ENCODE data around the gene KIF7. TPM values are rescaled to one million over a fixed set of nuclear protein-coding genes. Genes with fewer than 3 reads are reported as not detected.

The KIF7 gene
- total and polyA plus RNA-seq, 2 of the 4 experiments (the other 2 are of a cell fraction) = 5.0 to 9.0 TPM

GRCh38 chr15:89648106-89649012 lies 6.9 kb downstream of the KIF7 start:
- Histone ChIP-seq H2BK20ac (ENCODE audit: low read depth, low read length) (no peak overlapping the region), H3K56ac (ENCODE audit: extremely low read depth, insufficient read depth, low read length) (no peak overlapping the region), H2BK5ac (ENCODE audit: low read depth, low read length, poor library complexity, severe bottlenecking) (no peak overlapping the region), H2AK9ac (replicated peaks; ENCODE audit: low read depth, low read length, poor library complexity) (no peak overlapping the region), H3K4me2 (ENCODE audit: low read depth, low read length) (no peak overlapping the region), H4K91ac (ENCODE audit: insufficient read depth, low read depth, low read length) (no peak overlapping the region), H3K9me1 (ENCODE audit: insufficient read depth, low read length) (peaks cover 3% of the 10 kb centered on the region; the same call in 1 of the 2 replicates), H4K20me1 (ENCODE audit: insufficient read depth, low read length) (peaks cover 15% of the 10 kb centered on the region), H3K4me1 (ENCODE audit: control insufficient read depth, insufficient read depth, low read length) (peaks cover 2% of the 10 kb centered on the region; the same call in 1 of the 2 replicates), H3K18ac (ENCODE audit: low read depth, low read length) (no peak overlapping the region), H2AFZ (replicated peaks; ENCODE audit: low read length, poor library complexity) (peak overlapping the region; percentile 2), H3K4ac (ENCODE audit: low read depth, low read length) (no peak overlapping the region), H3K9me3 (ENCODE audit: control insufficient read depth, insufficient read depth, low read length) (no peaks in the 10 kb centered on the region), H3K14ac (replicated peaks; ENCODE audit: low read depth, low read length) (no peak overlapping the region), H3K27me3 (ENCODE audit: control insufficient read depth, insufficient read depth, low read length) (no peaks in the 10 kb centered on the region), H3K36me3 (ENCODE audit: control insufficient read depth, insufficient read depth, low read length) (peaks cover 29% of the 10 kb centered on the region), H3K79me1 (ENCODE audit: low read depth in 1 of 2, low read length in 2 of 2) (peaks cover 11 to 33% of the 10 kb centered on the region in 2 experiments), H2AK5ac (ENCODE audit: low read depth, low read length) (no peak overlapping the region), H4K5ac (ENCODE audit: low read depth, low read length) (no peak overlapping the region), H2BK15ac (ENCODE audit: low read depth, low read length) (no peak overlapping the region), H3K23ac (ENCODE audit: low read depth, low read length) (no peak overlapping the region), H4K8ac (ENCODE audit: low read depth in 2 of 2, low read length in 2 of 2) (no peak overlapping the region), H3K4me3 (ENCODE audit: insufficient read depth, low read depth, low read length) (no peak overlapping the region), H3K27ac (ENCODE audit: insufficient read depth, low read length) (no peak overlapping the region), H3K9ac (ENCODE audit: low read depth, low read length) (no peak overlapping the region), H2BK120ac (ENCODE audit: low read depth, low read length) (no peak overlapping the region)
- no TSS peak for BruUV-seq (replicated peaks)
- dilution Hi-C loops (cut with HindIII; ENCODE audit: low sequenced_read_pairs, unreplicated experiment) = no loop called here
- ChIA-PET CTCF (interaction anchor here (0.9 kb wide), 1 partner anchor 77 kb away, joined by 3 read pairs; no protein-coding TSS in a partner anchor), POLR2A (ENCODE audit: unreplicated experiment) (no interaction called here)
- ATAC-seq (ENCODE audit: low read depth) (no peak), DNase-seq (no peak)
- in situ Hi-C loops (cut with MboI; ENCODE audit: low sequenced_read_pairs) = no loop called here
- 85% methylated on average over 53 of the region's 102 CpGs; no CpG with 5 or more reads in 1 of the 2 experiments for WGBS, 2 experiments (ENCODE audit: extremely low coverage in 2 of 2, insufficient read length in 1 of 2)
- no peak for TF ChIP-seq MXI1 (IDR thresholded peaks at IDR 0.05; ENCODE audit: borderline replicate concordance, low read depth, low read length)
- no peak for TF ChIP-seq BHLHE40 (IDR thresholded peaks at IDR 0.05; ENCODE audit: low read depth, low read length)
- TF ChIP-seq POLR2A (IDR thresholded peaks at IDR 0.05; ENCODE audit: low read depth, low read length) = no peak
- TF ChIP-seq NFE2L2 (IDR thresholded peaks at IDR 0.05; ENCODE audit: low read depth, low read length) = no peak
- TF ChIP-seq RAD21 (IDR thresholded peaks at IDR 0.05; ENCODE audit: low read length) = no peak
- no peak for TF ChIP-seq SMC3 (IDR thresholded peaks at IDR 0.05; ENCODE audit: low read depth, low read length)
- TF ChIP-seq MAFK (IDR thresholded peaks at IDR 0.05; ENCODE audit: low read depth, low read length) = no peak
- no peak for TF ChIP-seq RFX5 (IDR thresholded peaks at IDR 0.05; ENCODE audit: low read depth, low read length)
- no peak for TF ChIP-seq CEBPB (IDR thresholded peaks at IDR 0.05; ENCODE audit: low read depth, low read length)
- no peak for TF ChIP-seq CHD1 (IDR thresholded peaks at IDR 0.05; ENCODE audit: low read depth, low read length)
- no peak for TF ChIP-seq CTCF (conservative IDR thresholded peaks at IDR 0.05; ENCODE audit: low read depth, low read length)
- TF ChIP-seq USF2 (IDR thresholded peaks at IDR 0.05; ENCODE audit: low read depth, low read length) = no peak
- no peak for TF ChIP-seq FOS (IDR thresholded peaks at IDR 0.05; ENCODE audit: low read depth, low read length)
- no peak for TF ChIP-seq ELK1 (IDR thresholded peaks at IDR 0.05; ENCODE audit: borderline replicate concordance, low read depth, low read length)
- intact Hi-C loops (cut with micrococcal nuclease) = no loop called here
